ENCODE data around the gene UBE4A. TPM values are rescaled to one million over a fixed set of nuclear protein-coding genes. Genes with fewer than 3 reads are reported as not detected.

The UBE4A gene
- 22.6 and 23.1 TPM in 2 replicates for total RNA-seq

DNA sequence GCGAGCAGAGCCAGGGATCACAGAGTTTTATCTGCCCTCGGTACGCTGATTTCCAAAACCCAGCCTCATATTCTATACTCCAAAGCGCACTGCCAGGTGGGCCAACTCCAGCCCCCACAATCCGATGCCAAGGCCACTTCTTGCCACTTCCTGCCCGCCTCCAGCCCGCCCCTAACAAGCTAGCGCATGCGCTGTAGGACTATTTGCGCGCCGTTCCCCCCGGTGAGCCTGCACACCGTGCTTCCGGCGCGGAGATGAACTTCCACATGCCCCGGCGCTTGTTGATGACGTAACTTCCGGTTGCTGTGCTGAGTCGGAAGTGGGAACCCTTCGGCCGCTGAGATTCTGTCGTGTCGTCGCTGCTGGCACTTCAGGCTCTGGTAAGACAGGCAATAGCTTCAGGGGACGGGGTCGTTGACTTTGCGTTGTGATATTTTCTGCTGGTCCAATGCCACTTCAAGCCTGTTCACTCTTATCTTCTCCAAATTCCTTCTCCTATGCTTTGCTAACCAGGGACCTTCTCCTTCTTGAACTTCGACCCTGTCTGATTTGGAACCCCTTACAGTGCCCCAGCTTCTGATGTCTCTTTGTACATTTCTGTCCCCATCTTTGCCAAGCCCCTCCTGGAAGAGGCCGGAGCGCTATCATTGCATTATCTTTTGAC, at the start of gene UBE4A:
UBE4A (plus strand) TSS at position 306 of the 664 bp plus-strand sequence. CDS start 5,481 bp downstream, outside the sequence.

DNA sequence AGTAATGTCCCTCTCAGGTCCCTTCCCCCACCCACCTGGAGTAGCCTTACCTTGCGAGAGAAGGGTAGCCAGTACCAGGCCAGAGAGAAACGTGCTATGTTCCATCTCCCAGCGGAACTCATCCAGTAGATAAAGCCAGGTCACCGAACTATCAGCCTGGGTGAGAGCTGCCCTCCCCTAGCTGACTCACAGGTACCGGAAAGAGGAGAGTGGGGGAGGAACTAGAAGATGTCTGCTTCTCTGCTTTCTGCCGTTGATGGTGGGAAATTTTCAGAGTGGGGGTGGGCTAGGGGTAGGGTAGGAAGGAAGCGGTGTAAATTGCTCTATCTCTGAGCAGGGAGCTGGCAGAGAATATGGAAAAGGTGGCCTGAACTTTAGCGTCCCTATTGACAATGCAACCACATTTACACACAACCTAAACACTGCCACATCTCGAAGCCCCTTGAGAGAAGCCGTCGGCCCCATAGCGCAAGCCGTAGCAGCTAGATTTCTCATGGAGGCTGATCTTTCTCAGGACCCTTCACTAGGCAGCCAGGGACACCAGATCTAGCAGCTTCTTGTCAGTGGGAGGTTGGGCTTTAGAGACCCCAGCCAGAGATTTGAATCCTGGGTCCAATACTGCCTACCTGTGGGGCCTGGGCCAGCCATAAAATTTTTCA, 16.8 kb upstream of the UBE4A start, which contains the start of gene CD3D:
CD3D (minus strand) TSS at position 203 of the 659 bp plus-strand sequence; CDS start at position 105, 98 bp downstream.

GRCh38 chr11:118343981-118344515, 15.4 kb upstream of the UBE4A start, which contains the start of gene CD3G:
Gene CD3G (plus strand): TSS chr11:118344344. CDS start chr11:118344424, 80 bp downstream.

DNA sequence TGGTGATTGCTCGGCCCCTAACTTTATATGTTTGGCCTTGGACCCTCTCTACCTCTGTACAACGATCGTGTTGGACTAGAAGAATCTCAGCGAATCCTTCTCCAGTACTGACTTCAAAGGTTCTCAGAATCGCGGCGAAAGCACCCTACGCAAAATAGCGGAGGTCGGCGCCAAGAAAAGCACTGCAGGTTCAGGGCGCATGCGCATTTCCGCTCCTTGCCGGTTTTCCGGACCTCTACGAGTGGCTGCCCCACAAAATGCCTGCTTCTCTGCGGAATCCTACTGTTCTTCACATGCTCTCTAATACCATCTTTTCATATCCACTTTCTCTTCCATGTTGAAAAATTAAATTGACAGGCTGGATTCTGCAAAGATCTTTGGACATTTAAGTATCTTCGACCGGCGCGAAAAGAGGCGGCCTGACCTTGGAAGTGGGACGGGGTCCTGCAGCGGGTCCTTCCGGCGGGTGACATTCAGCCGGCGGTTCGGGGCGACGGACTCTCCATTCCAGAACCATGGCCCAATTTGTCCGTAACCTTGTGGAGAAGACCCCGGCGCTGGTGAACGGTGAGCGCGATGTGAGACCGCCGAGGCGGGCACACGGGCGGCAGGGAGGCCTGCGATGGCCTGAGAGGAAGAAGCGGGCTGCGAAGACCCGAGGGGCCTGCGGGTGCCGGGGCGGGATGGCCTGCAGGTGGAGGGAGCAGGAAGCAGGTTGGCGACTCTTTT, 41.9 kb downstream of the UBE4A start, which contains the start of gene ATP5MG:
ATP5MG (plus strand) TSS at position 456 of the 729 bp plus-strand sequence; CDS start at position 516, 60 bp downstream.

DNA sequence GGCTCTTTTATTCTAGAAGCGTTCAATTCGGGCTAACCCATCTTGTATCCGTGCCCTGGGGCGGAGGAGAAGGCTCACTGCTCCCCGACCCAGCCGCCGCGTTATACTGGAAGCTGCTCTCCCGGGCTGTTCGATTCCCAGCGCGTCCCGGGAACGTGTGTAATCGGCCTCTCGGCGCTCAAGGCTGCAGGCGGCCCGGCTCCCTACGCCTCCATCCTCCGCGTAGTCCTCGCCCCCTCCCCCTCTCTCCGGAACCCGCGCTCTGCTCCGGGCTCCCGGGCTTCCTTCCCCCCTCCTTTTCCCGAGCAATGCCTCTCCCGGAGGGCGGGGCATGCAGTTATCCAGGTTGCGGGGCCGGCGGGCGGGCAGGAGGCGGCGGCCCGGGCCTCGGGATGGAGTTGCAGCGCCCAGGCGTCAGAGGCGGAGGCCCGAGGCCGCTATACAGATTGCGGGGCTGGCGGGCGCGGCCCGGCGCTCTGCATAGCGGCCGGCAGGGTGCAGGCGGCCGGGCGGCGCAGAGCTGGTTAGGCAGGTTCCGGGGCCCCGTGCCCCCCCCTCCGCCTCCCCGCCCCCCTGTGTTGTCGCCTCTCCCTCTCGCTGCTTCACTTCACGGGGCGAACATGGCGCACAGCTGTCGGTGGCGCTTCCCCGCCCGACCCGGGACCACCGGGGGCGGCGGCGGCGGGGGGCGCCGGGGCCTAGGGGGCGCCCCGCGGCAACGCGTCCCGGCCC, 76.7 kb downstream of the UBE4A start, which contains the start of gene KMT2A:
KMT2A (plus strand) TSS at position 600 of the 732 bp plus-strand sequence; CDS start at position 621, 21 bp downstream.

Other genes with a start within 250 kb of the UBE4A start
- gene SCN4B, start 206.8 kb upstream of the UBE4A start, total RNA-seq: 0.43 and 3.4 TPM in 2 replicates
- 0.21 and 0.24 TPM in 2 replicates for gene SCN2B, start 183.0 kb upstream of the UBE4A start, total RNA-seq
- gene JAML, start 134.6 kb upstream of the UBE4A start, total RNA-seq: not detected in 2 replicates
- 28.2 and 34.3 TPM in 2 replicates for gene MPZL3, start 107.2 kb upstream of the UBE4A start, total RNA-seq
- gene MPZL2, start 95.3 kb upstream of the UBE4A start, total RNA-seq: 72.3 and 106 TPM in 2 replicates
- not detected in 2 replicates for gene CD3E, start 54.9 kb upstream of the UBE4A start, total RNA-seq
- not detected in 2 replicates for gene CD3D, start 16.9 kb upstream of the UBE4A start, total RNA-seq
- not detected in 2 replicates for gene CD3G, start 15.3 kb upstream of the UBE4A start, total RNA-seq
- 40.5 and 54.1 TPM in 2 replicates for gene ATP5MG, start 42.0 kb downstream of the UBE4A start, total RNA-seq
- gene KMT2A, start 76.9 kb downstream of the UBE4A start, total RNA-seq: 15.2 and 17.1 TPM in 2 replicates
- 1.1 and 1.7 TPM in 2 replicates for gene TTC36, start 167.9 kb downstream of the UBE4A start, total RNA-seq
- 38.3 and 46.9 TPM in 2 replicates for gene TMEM25, start 171.6 kb downstream of the UBE4A start, total RNA-seq
- gene IFT46, start 206.3 kb downstream of the UBE4A start, total RNA-seq: 20.0 and 21.2 TPM in 2 replicates
- 71.8 and 92.5 TPM in 2 replicates for gene ARCN1, start 212.8 kb downstream of the UBE4A start, total RNA-seq
- 10.2 and 18.3 TPM in 2 replicates for gene PHLDB1, start 248.0 kb downstream of the UBE4A start, total RNA-seq

All from tracheal epithelial cell (primary cell).